A673 (cell line): ENCODE data around the gene YJEFN3. TPM values are rescaled to one million over a fixed set of nuclear protein-coding genes. Genes with fewer than 3 reads are reported as not detected.
A peak's percentile ranks its signal among the peaks of the same experiment; 100 is the strongest.

ENCODE experiments used
- BruUV-seq: library from RNA; stranded (reverse); fragments of 400-500 nt; replicated peaks from 2 replicates; lab custom pipeline; 2021; lab: Mats Ljungman, UMichigan
- CTCF ChIA-PET: fragments of 300-600 bp; sonication (Branson Sonifier 250); formaldehyde crosslinking; loops from one replicate; lab custom pipeline; 2022; ENCODE audit warnings: antibody characterized with exemption; lab: Charles Lee
- POLR2A ChIA-PET: fragments of 300-600 bp; sonication (Branson Sonifier 250); formaldehyde crosslinking; loops from one replicate; lab custom pipeline; 2022; ENCODE audit warnings: antibody characterized with exemption; ENCODE audit not compliant: low non-redundant PET; lab: Charles Lee
- DNase-seq: peaks from one replicate; pipeline ENCODE4 v3.0.0-alpha.2; 2015; ENCODE audit warnings: low spot score
- H3K27ac ChIP-seq: fragments of 200-600 bp; sonication (generic); 2 replicates; pipeline ENCODE4 v1.5.1; 2016; ENCODE audit warnings: mixed run types, low read depth, mild to moderate bottlenecking, mixed read lengths, antibody characterized with exemption, low read length; ENCODE audit not compliant: poor library complexity, severe bottlenecking
- H3K27me3 ChIP-seq: fragments of 200-600 bp; sonication (generic); replicated peaks from 2 replicates; pipeline ENCODE4 v1.6.1; 2017; ENCODE audit warnings: mixed run types, low read depth, mild to moderate bottlenecking, mixed read lengths, antibody characterized with exemption, low read length; ENCODE audit not compliant: insufficient read depth, poor library complexity
- H3K36me3 ChIP-seq: fragments of 200-600 bp; sonication (generic); 2 replicates; pipeline ENCODE4 v1.6.1; 2016; ENCODE audit warnings: mixed run types, mild to moderate bottlenecking, mixed read lengths, antibody characterized with exemption, low read length; ENCODE audit not compliant: insufficient read depth, poor library complexity, severe bottlenecking
- H3K4me1 ChIP-seq: fragments of 200-600 bp; sonication (generic); 2 replicates; pipeline ENCODE4 v1.6.1; 2017; ENCODE audit warnings: mixed run types, mild to moderate bottlenecking, mixed read lengths, antibody characterized with exemption, low read length; ENCODE audit not compliant: insufficient read depth, poor library complexity, severe bottlenecking
- H3K4me3 ChIP-seq: fragments of 200-600 bp; sonication (generic); 2 replicates; pipeline ENCODE4 v1.5.1; 2016; ENCODE audit warnings: low read depth, mixed run types, mild to moderate bottlenecking, mixed read lengths, low read length; ENCODE audit not compliant: poor library complexity, severe bottlenecking
- H3K9me3 ChIP-seq: fragments of 200-600 bp; sonication (generic); 2 replicates; pipeline ENCODE4 v1.6.1; 2016; ENCODE audit warnings: mixed run types, low read depth, mild to moderate bottlenecking, mixed read lengths, antibody characterized with exemption, low read length; ENCODE audit not compliant: poor library complexity, severe bottlenecking
- CTCF ChIP-seq: fragments of 300-800, 200-600 bp; sonication (generic); conservative IDR thresholded peaks from 2 replicates; pipeline ENCODE4 v1.5.1; 2017; ENCODE audit warnings: low read depth, mild to moderate bottlenecking, antibody characterized with exemption, low read length, moderate library complexity, mixed read lengths
- EZH2 ChIP-seq: fragments of 200-600 bp; sonication (generic); IDR thresholded peaks from 2 replicates; pipeline ENCODE4 v1.6.1; 2017; ENCODE audit warnings: borderline replicate concordance, low read depth, mild to moderate bottlenecking, mixed read lengths, antibody characterized with exemption, low read length; ENCODE audit not compliant: poor library complexity, severe bottlenecking
- intact Hi-C: fragments of 100-400 bp; cut with micrococcal nuclease; formaldehyde crosslinking; loops from one replicate; pipeline ENCODE4 v1.10.0; 2022; ENCODE audit not compliant: unreplicated experiment
- total RNA-seq: library from RNA; stranded (reverse); gene quantifications from 2 replicates; pipeline ENCODE4 v1.2.3, GENCODE V29; 2021

Gene YJEFN3
- total RNA-seq, 1 experiment from 2014 or later = 8.6 TPM

GRCh38 chr19:19504754-19505668 lies 23.7 kb upstream of the YJEFN3 start:
- Histone ChIP-seq H3K36me3 (peaks cover 74% of the 10 kb centered on the region), H3K9me3 (no peaks in the 10 kb centered on the region), H3K27ac (no peak overlapping the region), H3K27me3 (no peaks in the 10 kb centered on the region), H3K4me1 (no peaks in the 10 kb centered on the region), H3K4me3 (no peak overlapping the region)
- TF ChIP-seq EZH2 = no peak
- no peak for TF ChIP-seq CTCF
- intact Hi-C loops = no loop called here
- BruUV-seq = no TSS peak
- no peak for DNase-seq
- ChIA-PET CTCF (no interaction called here), POLR2A (no interaction called here)

- ChIA-PET POLR2A (no interaction called here), CTCF (no interaction called here)
- Histone ChIP-seq H3K36me3 (peaks cover 66% of the 10 kb centered on the region), H3K9me3 (no peaks in the 10 kb centered on the region), H3K4me3 (no peak overlapping the region), H3K27ac (no peak overlapping the region), H3K4me1 (no peaks in the 10 kb centered on the region), H3K27me3 (no peaks in the 10 kb centered on the region)
- TF ChIP-seq CTCF (no peak), EZH2 (no peak)
- intact Hi-C loops = no loop called here
- no TSS peak for BruUV-seq
- DNase-seq = no peak
Observed at GRCh38 chr19:19505669-19506326, 22.9 kb upstream of the YJEFN3 start.

- H3K27ac ChIP-seq = no peak overlapping the region
- H3K4me3 ChIP-seq = no peak overlapping the region
- H3K27me3 ChIP-seq = no peaks in the 10 kb centered on the region
- H3K9me3 ChIP-seq = no peaks in the 10 kb centered on the region
- H3K4me1 ChIP-seq = no peaks in the 10 kb centered on the region
- no peak for DNase-seq
- intact Hi-C loops = no loop called here
- POLR2A ChIA-PET = no interaction called here
- CTCF ChIA-PET = no interaction called here
- TSS peak; percentile 33 for BruUV-seq
- H3K36me3 ChIP-seq = peaks cover 61% of the 10 kb centered on the region
- TF ChIP-seq EZH2 (no peak), CTCF (no peak)
Observed at GRCh38 chr19:19506592-19506991, 22.1 kb upstream of the YJEFN3 start.
